ENCODE results near the gene OXNAD1.

DNA sequence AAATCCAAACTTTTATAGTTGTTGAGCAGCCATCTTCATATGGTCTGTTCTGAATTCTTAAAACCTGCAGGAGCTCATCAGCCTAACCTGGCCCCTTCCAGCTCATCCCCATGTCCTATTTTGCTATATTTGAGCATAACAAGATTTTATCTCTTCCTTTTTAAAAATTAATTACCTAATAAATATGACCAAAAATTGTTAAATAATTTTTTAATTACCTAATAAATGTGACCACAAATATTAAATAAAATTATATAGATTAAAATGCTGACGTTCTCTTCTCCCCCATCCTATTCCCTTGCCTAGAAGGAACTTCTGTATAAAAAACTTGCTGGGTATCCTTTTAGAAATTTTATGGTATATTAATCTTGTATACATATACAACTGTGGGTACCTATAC, 43.7 kb downstream of the OXNAD1 start:
- TF ChIP-seq POLR2A (IDR thresholded peaks at IDR 0.05; ENCODE audit: low read length) (no peak), GATA1 (IDR thresholded peaks at IDR 0.05; ENCODE audit: low read depth, low read length) (no peak)

All from erythroblast (primary cell).